Neuronal stem cell (in vitro differentiated cells): ENCODE measurements around the gene ZNF106. TPM values are rescaled to one million over a fixed set of nuclear protein-coding genes. Genes with fewer than 3 reads are reported as not detected.

Experiments used
- DNase-seq: peaks from one replicate; pipeline ENCODE4 v3.0.0-alpha.2; 2013; ENCODE audit warnings: low spot score
- H2AFZ ChIP-seq: one replicate; pipeline ENCODE4 v1.6.1; 2013; ENCODE audit warnings: mild to moderate bottlenecking, low read length, inconsistent platforms
- H2AK5ac ChIP-seq: 2 replicates; pipeline ENCODE4 v1.6.1; 2013; ENCODE audit warnings: low read depth, mild to moderate bottlenecking, inconsistent platforms, low read length, moderate library complexity, mixed read lengths
- H2BK120ac ChIP-seq: 2 replicates; pipeline ENCODE4 v1.6.1; 2013; ENCODE audit warnings: low read depth, mild to moderate bottlenecking, inconsistent platforms, low read length, moderate library complexity, mixed read lengths
- H2BK12ac ChIP-seq: one replicate; pipeline ENCODE4 v1.6.1; 2013; ENCODE audit warnings: low read length, inconsistent platforms
- H2BK15ac ChIP-seq: 2 replicates; pipeline ENCODE4 v1.6.1; 2013; ENCODE audit warnings: mild to moderate bottlenecking, low read length, inconsistent platforms, mixed read lengths
- H2BK5ac ChIP-seq: one replicate; pipeline ENCODE4 v1.6.1; 2013; ENCODE audit warnings: inconsistent platforms, mild to moderate bottlenecking, low read length, moderate library complexity
- H3K14ac ChIP-seq: one replicate; pipeline ENCODE4 v1.6.1; 2013; ENCODE audit warnings: low read length, inconsistent platforms
- H3K18ac ChIP-seq: 2 replicates; pipeline ENCODE4 v1.6.1; 2013; ENCODE audit warnings: low read length, inconsistent platforms
- H3K23ac ChIP-seq: 2 replicates; pipeline ENCODE4 v1.6.1; 2013; ENCODE audit warnings: low read depth, mild to moderate bottlenecking, mixed read lengths, low read length, inconsistent platforms; ENCODE audit not compliant: poor library complexity
- H3K27ac ChIP-seq: replicated peaks from 3 replicates; pipeline ENCODE4 v1.5.1; 2013; ENCODE audit warnings: low read length, inconsistent platforms
- H3K27me3 ChIP-seq, 3 experiments: 2 replicates each; pipeline ENCODE4 v1.6.1; 2013; ENCODE audit warnings: low read length in 3 of 3, mild to moderate bottlenecking in 2 of 3, inconsistent platforms in 1 of 3, low read depth in 1 of 3, mixed read lengths in 1 of 3, moderate library complexity in 1 of 3; ENCODE audit not compliant: control insufficient read depth in 3 of 3, insufficient read depth in 3 of 3
- H3K36me3 ChIP-seq, 2 donors: replicated peaks in 1 of 2; 2 replicates each; pipeline ENCODE4 v1.6.1; 2013; ENCODE audit warnings: low read length in 2 of 2; ENCODE audit not compliant: control insufficient read depth in 2 of 2, insufficient read depth in 2 of 2
- H3K4ac ChIP-seq: 2 replicates; pipeline ENCODE4 v1.6.1; 2013; ENCODE audit warnings: inconsistent platforms, mild to moderate bottlenecking, low read length, moderate library complexity
- H3K4me1 ChIP-seq, 2 donors: 1 replicate in 1 of 2; 2 replicates in 1 of 2; pipeline ENCODE4 v1.6.1; 2013; ENCODE audit warnings: low read length in 2 of 2, low read depth in 1 of 2; ENCODE audit not compliant: control insufficient read depth in 2 of 2, insufficient read depth in 1 of 2
- H3K4me2 ChIP-seq: one replicate; pipeline ENCODE4 v1.6.1; 2013; ENCODE audit warnings: mild to moderate bottlenecking, low read length, inconsistent platforms; ENCODE audit not compliant: insufficient read depth, poor library complexity, severe bottlenecking
- H3K4me3 ChIP-seq, 2 donors: 2 replicates each; pipeline ENCODE4 v1.5.1; 2013; ENCODE audit warnings: low read length in 2 of 2, mild to moderate bottlenecking in 2 of 2, inconsistent platforms in 1 of 2, moderate library complexity in 1 of 2
- H3K79me1 ChIP-seq: one replicate; pipeline ENCODE4 v1.6.1; 2013; ENCODE audit warnings: low read depth, mild to moderate bottlenecking, inconsistent platforms, low read length, moderate library complexity
- H3K9ac ChIP-seq: one replicate; pipeline ENCODE4 v1.6.1; 2013; ENCODE audit warnings: mild to moderate bottlenecking, low read depth, low read length, inconsistent platforms; ENCODE audit not compliant: poor library complexity
- H3K9me3 ChIP-seq, 2 donors: replicated peaks in 1 of 2; 2 replicates each; pipeline versions ENCODE3 to v1.6.1; 2013; ENCODE audit warnings: low read length in 2 of 2, mild to moderate bottlenecking in 2 of 2, inconsistent platforms in 1 of 2, low read depth in 1 of 2, mixed read lengths in 1 of 2, moderate library complexity in 1 of 2; ENCODE audit not compliant: control insufficient read depth in 2 of 2, insufficient read depth in 1 of 2
- H4K8ac ChIP-seq: one replicate; pipeline ENCODE4 v1.6.1; 2013; ENCODE audit warnings: low read depth, mild to moderate bottlenecking, inconsistent platforms, low read length, moderate library complexity
- H4K91ac ChIP-seq: one replicate; pipeline ENCODE4 v1.6.1; 2013; ENCODE audit warnings: low read length, low read depth, mild to moderate bottlenecking, inconsistent platforms; ENCODE audit not compliant: poor library complexity
- whole genome bisulfite sequencing, 2 donors: extraction: QIAGEN DNeasy Blood & Tissue Kit; methylation state at CpG; one replicate each; pipeline ENCODE4 v1.1.7; 2013; ENCODE audit warnings: missing lambda C conversion rate in 2 of 2, mixed read lengths in 1 of 2; ENCODE audit not compliant: insufficient read length in 2 of 2, insufficient replicate concordance in 1 of 2; ENCODE audit errors: extremely low coverage in 2 of 2; 5-methylcytosine and 5-hydroxymethylcytosine counted together
- small RNA-seq: library from polyadenylated mRNA; stranded (forward); fragments of <200 nt; extraction: miRNeasy Mini kit (QIAGEN cat#:217004); gene quantifications from one replicate; pipeline ENCODE3, GENCODE V24; 2013; ENCODE audit not compliant: insufficient read depth

The ZNF106 gene

DNA sequence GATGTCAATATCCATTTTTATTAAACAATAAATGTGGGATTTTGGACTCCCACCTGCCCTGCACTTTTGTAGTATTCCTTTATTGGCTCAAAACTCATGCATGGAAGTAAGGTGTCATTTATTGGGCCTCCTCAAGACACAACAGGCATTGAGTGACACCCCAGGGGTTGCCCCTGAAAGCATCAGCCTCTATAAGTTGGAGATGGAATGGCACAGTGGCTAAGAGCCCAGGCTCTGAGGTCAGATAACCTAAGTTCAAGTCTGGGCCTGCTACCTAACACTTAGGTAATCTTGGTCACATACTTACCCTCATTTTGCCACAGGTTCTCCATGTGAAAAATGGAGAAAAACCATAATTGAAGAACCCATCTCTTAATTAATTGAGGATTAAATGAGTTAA is 127.0 kb downstream of the ZNF106 start:
- H2AFZ ChIP-seq, result no peak overlapping the region
- no peak overlapping the region for H3K4me3 ChIP-seq
- no peak overlapping the region for H2BK15ac ChIP-seq
- no peak overlapping the region for H4K91ac ChIP-seq
- H3K27ac ChIP-seq, result no peak overlapping the region
- H3K4me1 ChIP-seq, result no peaks in the 10 kb centered on the region
- no peak overlapping the region for H3K18ac ChIP-seq
- H3K4me2 ChIP-seq, result no peak overlapping the region
- no peak overlapping the region for H2BK12ac ChIP-seq
- H3K14ac ChIP-seq, result no peak overlapping the region
- H3K36me3 ChIP-seq, result no peaks in the 10 kb centered on the region
- H2AK5ac ChIP-seq, result no peak overlapping the region
- H3K4ac ChIP-seq, result no peak overlapping the region
- H3K23ac ChIP-seq, result no peak overlapping the region
- no peak overlapping the region for H2BK5ac ChIP-seq
- no peak overlapping the region for H3K9ac ChIP-seq
- no peaks in the 10 kb centered on the region for H3K27me3 ChIP-seq
- H3K79me1 ChIP-seq, result no peaks in the 10 kb centered on the region
- no peaks in the 10 kb centered on the region for H3K9me3 ChIP-seq
- DNase-seq, result no peak
- no peak overlapping the region for H4K8ac ChIP-seq
- H2BK120ac ChIP-seq, result no peak overlapping the region

- Histone ChIP-seq H3K27ac (no peak overlapping the region), H3K79me1 (no peaks in the 10 kb centered on the region), H3K14ac (no peak overlapping the region), H3K4me1 (no peaks in the 10 kb centered on the region), H4K8ac (no peak overlapping the region), H3K4ac (no peak overlapping the region), H3K4me2 (no peak overlapping the region), H3K9ac (no peak overlapping the region), H2AFZ (no peak overlapping the region), H2BK12ac (no peak overlapping the region), H2BK15ac (no peak overlapping the region), H3K27me3 (no peaks in the 10 kb centered on the region), H3K18ac (no peak overlapping the region), H2BK120ac (no peak overlapping the region), H3K36me3 (no peaks in the 10 kb centered on the region), H3K9me3 (no peaks in the 10 kb centered on the region), H3K23ac (no peak overlapping the region), H2BK5ac (no peak overlapping the region), H4K91ac (no peak overlapping the region), H3K4me3 (no peak overlapping the region), H2AK5ac (no peak overlapping the region)
- WGBS, 2 donors, result no CpG with 5 or more reads among the region's 3 CpGs
- no peak for DNase-seq
Measured at GRCh38 chr15:42363487-42363886, 127.5 kb downstream of the ZNF106 start.

Small RNA genes within 50 kb of the gene (small RNA-seq; reads per million reads assigned to genes)
- gene RNU6-188P, result not detected
